Amygdala (tissue), 56 donors: ENCODE results near the gene MSRB1.
A peak's percentile ranks its signal among the peaks of the same experiment; 100 is the strongest.
"Not testable (repeated sequence)": the region's sequence is repeated elsewhere in the genome, so short reads cannot be mapped to it uniquely, and the experiment has no call there.

ENCODE experiments used
- DNase-seq, 56 donors: peaks; one replicate each; lab custom pipeline; 2025; lab: John Stamatoyannopoulos, UW

MSRB1 gene

DNA sequence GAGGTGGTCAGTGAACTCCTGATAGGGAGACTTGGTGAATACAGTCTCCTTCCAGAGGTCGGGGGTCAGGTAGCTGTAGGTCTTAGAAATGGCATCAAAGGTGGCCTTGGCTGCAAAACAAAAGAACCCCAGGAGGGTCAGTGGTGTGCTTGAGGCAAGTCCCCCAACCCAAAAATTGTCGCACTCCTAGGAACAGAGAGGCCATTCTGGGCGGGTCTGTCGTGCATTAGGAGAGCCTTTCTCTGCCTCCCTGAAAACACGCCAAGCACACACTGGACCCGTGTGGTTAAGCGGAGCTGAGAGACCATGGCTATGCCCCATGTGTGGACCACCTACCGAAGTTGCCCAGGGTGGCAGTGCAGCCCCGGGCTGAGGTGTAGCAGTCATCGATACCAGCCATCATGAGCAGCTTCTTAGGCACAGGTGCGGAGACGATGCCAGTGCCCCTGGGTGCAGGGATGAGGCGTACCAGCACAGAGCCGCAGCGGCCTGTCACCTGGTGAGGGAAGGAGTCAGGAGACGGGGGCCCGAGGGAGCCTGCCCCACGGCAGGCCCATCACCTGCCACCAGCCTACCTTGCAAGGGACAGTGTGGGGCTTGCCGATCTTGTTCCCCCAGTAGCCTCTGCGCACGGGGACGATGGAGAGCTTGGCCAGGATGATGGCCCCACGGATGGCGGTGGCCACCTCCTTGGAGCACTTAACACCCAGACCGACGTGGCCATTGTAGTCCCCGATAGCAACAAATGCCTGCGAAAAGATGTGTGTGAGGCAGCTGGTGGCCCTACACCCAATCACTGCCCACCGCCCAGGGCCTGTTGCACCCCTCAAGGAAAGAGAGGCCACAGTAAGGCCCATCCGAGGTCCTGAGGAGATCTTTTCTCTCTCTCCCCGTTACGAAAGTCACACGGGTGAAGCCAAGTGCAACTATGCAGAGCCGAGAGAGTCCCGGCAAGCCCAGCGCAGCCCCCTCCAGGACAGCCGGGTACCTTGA is 19.5 kb upstream of the MSRB1 start:
- DNase-seq = not testable (repeated sequence)

DNA sequence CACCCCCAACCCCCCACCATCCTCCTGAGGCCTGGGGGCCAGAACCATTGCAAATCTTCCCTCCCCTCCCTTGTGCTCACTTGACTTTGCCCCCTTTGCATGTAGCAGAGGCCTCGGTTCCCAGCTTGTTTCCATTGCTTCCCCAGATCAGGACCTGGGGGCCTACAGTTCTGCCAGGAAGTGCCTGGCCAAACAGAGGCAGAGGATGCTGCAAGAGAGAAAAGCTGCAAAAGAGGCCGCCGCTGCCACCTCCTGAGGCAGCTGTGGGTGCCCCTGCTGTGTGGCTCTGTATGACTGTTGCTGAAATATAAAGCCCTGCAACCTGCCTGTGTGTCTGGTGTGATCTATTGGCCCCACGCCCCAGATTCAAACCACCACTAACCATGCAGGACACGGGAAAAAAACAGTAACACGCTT is 18.7 kb upstream of the MSRB1 start:
- DNase-seq = no peak

DNA sequence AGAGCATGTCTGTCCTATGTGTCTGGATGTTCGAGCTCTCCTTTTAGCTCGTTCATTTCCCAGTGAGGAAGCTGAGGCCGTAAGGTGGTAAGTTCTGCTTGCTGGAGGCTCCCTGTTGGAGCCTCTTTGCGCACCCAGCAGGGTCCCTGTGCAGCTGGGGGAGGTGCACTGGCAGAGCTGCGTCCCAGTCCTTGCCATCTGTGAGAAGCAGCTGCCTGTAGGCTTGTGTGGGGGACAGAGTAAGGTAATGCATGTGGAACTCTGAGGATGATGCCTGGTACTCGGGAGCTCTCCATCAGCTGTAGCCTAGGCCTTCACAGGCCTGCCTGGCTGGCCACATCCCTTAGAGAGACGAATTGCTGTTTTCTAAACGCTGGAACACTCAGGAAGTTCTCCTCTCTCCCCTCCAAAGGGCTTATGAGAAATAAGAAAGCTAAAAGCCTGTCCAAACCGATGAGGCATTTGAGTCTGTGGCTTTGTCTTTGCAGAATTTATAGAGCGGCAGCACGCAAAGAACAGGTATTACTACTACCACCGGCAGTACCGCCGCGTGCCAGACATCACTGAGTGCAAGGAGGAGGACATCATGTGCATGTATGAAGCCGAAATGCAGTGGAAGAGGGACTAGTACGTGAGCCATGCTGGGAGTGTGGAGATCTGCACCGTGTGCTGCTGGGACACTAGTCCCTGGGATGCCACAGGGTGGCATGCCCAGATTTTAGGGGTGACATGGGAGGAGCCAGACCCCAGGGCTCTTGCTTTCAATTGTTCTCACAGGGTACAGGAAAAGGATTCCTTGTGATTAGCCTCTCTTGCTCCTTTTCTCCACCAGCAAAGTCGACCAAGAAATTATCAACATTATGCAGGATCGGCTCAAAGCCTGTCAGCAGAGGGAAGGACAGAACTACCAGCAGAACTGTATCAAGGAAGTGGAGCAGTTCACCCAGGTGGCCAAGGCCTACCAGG is 17.9 kb upstream of the MSRB1 start:
- DNase-seq = peak in 1 of 56 donors; percentile 17

DNA sequence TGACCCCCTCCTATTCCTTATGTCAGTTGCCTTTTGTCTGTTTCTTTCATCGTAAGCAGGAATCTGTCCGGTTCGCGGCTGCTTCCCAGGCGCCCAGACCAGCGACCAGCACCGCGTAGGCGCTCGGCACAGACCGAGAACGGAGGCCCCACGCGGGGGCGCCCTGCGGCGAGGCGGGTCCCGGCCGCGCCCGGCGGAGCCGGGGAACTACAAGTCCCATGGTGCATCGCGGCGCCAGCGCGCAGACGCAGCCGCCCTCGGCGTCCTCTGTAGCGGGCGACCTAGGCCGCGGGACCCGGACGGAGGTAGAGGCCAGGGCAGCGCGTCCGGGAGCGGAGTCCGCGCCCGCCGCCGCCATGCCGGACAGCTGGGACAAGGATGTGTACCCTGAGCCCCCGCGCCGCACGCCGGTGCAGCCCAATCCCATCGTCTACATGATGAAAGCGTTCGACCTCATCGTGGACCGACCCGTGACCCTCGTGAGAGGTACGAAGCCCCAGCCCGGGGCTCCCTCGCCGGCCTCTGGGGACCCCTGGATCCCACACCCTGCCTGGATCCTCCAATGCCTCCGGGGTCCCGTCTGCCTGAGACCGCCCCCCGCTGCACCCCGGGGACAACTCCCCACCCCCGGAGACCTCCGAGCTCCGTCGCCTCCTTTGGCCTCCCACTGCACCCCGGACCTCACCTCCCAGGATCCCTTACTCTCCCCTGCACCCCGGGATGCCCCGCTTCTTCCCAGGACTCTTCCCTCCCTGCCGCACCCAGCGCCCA is 16.5 kb upstream of the MSRB1 start, which contains the start of gene NDUFB10:
NDUFB10 (plus strand) TSS at position 270 of the 771 bp plus-strand sequence; CDS start at position 357, 87 bp downstream.
- DNase-seq = peak; percentile 37 to 93 (median 80)

DNA sequence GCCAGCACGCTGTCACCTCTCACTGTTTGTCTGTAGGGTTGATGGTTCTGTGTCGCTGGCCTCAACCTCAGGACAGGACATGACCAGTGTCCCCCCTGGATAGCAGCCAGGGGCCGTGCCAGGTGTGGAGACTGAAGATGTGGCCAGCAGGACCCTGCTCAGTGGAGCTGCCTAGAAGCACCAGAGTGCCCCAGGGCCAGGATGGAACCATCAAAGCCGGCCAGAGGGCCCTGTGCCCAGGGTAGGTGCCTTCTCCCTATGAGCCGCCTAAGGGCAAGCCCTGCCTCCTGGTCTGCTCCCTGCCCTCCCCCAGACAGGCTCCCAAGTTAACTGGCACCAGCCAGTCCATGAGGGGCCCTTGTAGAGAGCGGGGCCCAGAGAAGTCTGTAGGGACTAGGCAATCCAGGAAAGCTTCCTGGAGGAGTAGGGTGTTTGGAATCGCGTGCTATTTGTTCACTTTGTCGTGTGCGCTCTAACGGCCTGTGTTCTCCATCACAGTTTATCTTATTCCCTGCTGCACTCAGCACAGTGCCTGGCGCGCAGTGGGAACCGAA is 15.8 kb upstream of the MSRB1 start:
- DNase-seq = no peak

DNA sequence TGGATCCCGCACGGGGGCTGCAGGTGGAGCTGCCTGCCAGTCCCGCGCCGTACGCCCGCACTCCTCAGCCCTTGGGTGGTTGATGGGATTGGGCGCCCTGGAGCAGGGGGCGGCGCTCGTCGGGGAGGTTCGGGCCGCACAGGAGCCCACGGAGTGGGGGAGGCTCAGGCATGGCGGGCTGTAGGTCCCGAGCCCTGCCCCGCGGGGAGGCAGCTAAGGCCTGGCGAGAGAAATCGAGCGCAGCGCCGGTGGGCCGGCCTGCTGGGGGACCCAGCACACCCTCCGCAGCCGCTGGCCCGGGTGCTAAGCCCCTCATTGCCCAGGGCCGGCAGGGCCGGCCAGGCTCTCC is 15.1 kb upstream of the MSRB1 start:
- not testable (repeated sequence) for DNase-seq

DNA sequence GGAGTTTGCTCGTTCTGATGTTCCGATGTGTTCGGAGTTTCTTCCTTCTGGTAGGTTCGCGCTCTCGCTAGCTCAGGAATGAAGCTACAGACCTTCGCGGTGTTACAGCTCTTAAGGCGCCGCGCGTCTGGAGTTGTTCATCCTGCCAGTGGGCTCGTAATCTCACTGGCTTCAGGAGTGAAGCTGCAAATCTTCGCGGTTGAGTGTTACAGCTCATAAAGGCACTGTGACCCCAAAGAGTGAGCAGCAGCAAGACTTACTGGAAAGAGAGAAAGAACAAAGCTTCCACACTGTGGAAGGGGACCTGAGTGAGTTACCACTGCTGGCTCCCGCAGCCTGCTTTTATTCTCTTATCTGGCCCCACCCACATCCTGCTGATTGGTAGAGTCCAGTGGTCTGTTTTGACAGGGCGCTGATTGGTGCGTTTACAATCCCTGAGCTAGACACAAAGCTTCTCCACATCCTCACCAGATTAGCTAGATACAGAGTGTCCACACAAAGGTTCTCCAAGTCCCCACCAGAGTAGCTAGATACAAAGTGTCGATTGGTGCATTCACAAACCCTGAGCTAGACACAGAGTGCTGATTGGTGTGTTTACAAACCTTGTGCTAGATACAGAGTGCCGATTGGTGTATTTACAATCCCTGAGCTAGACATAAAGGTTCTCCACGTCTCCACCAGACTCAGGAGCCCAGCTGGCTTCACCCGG is 14.6 kb upstream of the MSRB1 start:
- not testable (repeated sequence) for DNase-seq

DNA sequence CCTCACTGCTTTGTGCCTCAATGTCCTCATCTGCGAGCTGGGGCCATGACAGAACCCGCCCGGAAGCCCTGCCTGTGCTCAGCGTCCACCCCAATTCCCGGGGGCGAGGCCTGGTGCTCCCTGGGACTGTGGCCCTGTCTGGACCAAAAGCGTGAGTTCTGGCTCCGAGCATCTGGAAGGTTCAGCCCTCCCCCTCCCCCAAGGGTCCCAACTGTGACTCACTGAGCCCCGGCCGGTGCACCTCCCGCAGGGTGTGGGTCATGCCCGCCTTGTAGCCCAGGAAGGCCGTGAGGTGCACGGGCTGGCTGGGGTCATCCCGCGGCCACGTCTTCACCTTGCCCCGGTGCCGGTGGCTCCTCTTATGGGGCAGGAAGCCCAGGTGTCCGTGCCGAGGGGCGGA is 10.7 kb upstream of the MSRB1 start:
- DNase-seq = no peak

DNA sequence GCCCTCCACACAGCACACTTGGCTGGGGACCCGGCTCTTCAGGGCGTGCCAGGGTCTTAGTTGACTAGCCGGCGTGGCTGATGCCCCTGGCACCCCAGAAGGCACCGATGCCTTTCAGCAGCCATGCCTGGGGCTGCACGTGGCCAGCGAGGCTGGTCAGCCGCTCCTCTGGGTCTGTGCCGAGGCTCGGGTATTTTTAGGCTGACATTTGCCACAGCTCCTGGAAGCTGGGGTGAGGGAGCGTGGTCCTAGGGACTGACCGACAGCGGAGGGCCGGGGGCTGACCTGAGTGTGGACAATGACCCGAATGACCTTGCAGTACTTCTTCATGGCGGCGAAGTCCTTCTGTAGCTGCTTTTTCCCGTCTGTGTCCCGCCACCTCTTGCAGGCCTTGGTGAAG is 7.6 kb upstream of the MSRB1 start:
- DNase-seq = no peak

DNA sequence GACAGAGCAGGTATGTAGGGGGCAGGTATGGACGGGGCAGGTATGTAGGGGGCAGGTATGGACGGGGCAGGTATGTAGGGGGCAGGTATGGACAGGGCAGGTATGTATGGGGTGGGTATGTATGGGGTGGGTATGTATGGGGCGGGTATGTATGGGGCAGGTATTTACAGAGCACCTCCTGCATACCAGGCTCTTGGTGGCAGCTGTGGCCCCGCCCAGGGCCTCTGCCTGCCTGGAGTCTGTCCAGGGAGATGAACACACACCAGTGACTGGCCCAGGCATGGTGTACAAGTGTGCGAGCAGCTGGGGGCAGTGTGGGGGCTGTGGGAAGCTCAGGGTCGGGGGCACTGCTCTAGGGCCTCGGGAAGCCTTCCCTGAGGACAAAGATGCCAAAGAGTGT is 7.0 kb upstream of the MSRB1 start:
- no peak for DNase-seq

DNA sequence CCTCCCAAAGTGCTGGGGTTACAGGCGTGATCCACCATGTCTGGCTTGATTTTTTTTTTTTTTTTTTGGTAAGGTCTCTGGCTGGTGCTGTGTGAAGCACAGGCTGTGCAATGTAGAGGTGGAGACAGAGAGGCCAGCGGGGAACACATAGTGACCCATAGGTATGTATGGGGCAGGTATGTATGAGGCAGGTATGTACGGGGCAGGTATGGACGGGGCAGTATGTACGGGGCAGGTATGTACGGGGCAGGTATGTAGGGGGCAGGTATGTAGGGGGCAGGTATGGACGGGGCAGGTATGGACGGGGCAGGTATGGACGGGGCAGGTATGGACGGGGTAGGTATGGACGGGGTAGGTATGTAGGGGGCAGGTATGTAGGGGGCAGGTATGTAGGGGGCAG is 6.5 kb upstream of the MSRB1 start:
- DNase-seq = no peak

DNA sequence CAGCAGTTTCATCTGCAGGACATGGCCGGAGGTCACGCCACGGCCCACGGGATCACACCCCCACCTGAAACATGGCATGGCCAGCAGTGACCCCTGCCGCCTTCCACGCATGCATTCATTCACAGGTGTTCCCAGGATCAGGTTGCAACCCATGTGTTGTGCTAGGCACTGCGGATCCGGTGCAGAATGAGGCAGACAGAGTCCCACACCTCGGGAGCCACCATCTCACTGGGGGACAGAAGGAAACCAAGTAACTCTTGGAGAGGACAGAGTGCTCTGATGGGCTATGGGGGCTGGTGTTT is 4.3 kb upstream of the MSRB1 start:
- DNase-seq = no peak

DNA sequence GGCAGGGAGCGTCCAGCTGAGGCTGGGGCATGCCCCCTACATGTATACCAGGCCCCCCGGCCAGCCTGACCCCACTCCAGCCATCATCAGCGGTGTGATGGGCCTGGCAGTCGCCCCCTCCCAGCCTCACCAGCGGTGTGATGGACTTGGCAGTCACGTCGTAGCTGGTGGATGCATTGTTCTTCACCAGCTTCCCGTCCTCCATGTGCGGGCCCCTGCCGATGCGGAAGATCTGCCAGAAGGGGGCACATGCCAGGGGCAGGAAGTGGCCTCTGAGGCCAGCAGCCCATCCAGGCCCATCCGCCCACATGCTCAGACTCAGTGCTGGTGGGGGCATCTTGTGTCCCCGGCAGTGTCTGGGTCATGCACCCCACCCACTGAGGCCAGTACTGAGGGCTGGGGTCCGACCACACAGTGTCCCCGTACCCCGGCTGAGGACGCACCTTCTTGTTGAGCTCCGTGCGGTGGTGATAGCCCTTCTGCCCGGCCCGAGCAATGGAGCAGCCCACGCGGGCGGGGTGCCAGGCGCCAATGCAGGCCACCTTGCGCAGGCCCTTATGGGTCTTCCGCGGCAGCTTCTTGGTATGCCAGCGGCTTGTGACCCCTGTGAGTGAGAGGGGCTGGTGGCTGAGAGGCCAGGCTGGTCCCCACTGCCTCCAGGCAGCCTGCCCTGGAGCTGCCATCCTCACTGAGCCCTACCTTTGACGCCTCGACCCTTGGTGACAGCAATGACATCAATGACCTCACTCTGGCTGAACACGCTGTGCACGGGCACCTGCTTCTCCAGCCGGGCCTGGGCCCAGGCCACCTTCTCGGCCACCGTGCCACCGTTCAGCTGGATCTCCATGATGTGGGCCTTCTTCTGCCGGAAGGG is 3.7 kb upstream of the MSRB1 start:
- DNase-seq = no peak

DNA sequence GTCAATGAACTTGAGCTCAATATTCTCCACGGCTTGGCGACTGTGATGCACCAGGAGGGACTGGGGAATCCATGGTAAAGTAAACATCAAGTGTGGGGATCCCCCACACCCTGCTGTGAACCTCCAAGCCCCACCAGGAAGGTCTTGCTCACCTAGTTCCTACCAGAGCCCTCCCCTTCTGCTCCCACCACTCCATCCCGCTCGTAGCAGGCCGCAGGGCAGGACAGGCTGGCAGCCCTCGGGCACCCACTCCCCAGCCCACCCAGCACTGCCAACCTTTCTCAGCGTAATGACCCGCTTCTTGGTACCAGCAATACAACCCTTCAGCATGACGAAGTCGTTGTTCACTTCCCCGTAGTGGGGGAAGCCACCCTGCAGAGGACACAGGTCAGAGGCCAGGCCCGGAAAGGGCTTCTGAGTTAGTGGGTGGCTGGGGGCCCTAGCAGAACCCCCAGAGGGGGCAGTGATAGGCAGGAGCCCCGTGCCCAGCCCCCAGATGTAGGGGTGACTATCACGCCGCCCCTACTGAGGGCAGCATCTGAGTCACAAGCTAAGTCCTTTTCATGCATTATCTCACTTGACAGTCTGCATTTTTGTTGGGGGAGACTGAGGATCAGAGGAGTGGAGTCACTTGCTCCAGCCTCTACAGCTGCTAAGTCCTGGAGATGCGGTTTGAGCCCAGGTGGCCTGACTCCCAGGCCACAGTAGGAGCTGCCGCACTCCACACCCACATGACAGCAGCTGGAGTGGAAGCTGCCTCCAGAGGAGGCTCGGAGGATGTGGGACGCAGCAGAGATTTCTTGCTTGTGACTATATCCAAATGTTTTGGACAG is 2.8 kb upstream of the MSRB1 start:
- DNase-seq = no peak

DNA sequence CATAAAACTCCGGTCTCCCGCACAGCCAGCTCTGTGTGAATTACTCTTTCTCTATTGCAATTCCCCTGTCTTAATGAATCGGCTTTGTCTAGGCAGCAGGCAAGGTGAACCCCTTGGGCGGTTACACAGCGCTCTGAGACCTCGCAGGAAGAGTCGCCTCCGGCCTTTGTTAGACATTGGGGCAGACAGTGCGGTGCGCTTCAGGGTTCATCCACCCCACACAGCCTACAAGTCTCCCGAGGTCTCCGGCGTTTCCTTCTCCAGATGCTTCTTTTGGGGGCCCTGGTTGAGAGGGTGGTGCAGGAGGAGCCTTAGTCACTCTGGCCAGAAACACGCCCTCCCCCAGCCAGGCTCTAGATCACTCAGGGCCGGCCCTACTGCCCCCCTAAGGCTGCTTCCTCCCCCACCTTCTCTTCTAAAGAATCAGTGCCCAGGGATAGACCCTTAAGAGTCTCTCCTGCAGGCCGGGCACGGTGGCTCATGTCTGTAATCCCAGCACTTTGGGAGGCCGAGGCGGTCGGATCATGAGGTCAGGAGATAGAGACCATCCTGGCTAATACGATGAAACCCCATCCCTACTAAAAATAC is 1.7 kb upstream of the MSRB1 start:
- no peak for DNase-seq

DNA sequence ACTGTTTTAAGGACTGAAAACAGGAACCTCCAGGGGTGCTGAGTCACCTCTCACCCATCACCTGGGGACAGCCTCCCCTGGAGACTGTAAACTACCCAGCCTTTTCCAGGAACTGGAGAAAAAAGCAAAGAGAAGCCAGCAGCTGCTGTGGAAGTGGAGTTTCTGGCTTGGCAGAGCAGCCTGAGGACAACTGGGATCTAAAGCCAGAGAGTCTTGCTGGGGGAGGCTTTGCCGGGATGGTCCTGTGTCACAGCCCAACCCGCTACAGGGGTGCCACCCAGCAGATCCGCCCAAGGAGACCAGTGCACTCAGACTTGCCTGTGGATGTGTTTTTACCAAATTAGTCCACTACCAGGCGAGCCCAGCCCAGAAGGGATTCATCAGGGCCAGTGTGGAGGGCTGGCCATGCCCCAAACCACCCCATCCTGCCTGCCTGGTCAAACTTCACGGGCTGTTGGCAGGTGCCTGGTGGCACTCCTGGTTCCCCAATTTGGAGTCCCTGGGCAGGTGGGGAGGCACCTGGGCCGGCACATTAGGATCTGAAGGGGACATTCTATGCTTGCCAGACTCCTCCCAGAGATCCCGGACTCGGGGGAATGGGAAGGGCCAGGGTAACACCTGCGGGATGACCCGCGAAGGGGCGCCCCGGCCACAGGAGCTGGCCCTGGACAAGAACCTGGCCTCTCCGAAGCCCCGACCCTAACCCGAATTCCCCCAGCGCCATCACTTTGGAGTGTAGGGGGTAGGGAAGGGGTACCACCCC is 771 bp downstream of the MSRB1 start:
- DNase-seq = no peak
